Measurements from ENCODE around the gene KDM4C.

GRCh38 chr9:7111413-7111812 lies 353.6 kb downstream of the KDM4C start:
- no peak for TF ChIP-seq CTCF (IDR thresholded peaks at IDR 0.05)
- TF ChIP-seq POLR2A (IDR thresholded peaks at IDR 0.05; ENCODE audit: low read depth) = no peak
